Thymus (tissue), 14 donors: ENCODE measurements around the gene CASQ1. TPM values are rescaled to one million over a fixed set of nuclear protein-coding genes. Genes with fewer than 3 reads are reported as not detected.

Source experiments
- DNase-seq, 9 donors: peaks; one replicate each; pipeline ENCODE4 v3.0.0-alpha.2; 2013; ENCODE audit warnings: low spot score in 9 of 9, low read depth in 6 of 9, missing footprints in 1 of 9
- H3K27ac ChIP-seq, 2 donors: one replicate each; pipeline ENCODE4 v1.5.1; 2013; ENCODE audit warnings: control low read depth in 1 of 2, low read depth in 1 of 2, low read length in 1 of 2, mild to moderate bottlenecking in 1 of 2, moderate library complexity in 1 of 2
- H3K27me3 ChIP-seq, 2 donors: one replicate each; pipeline ENCODE4 v1.5.1; 2013; ENCODE audit warnings: low read length in 1 of 2; ENCODE audit not compliant: control insufficient read depth in 2 of 2, insufficient read depth in 1 of 2
- H3K36me3 ChIP-seq, 2 donors: one replicate each; pipeline ENCODE4 v1.5.1; 2013; ENCODE audit warnings: low read length in 1 of 2, mild to moderate bottlenecking in 1 of 2, moderate library complexity in 1 of 2; ENCODE audit not compliant: control insufficient read depth in 2 of 2, insufficient read depth in 2 of 2
- H3K4me1 ChIP-seq, 2 donors: one replicate each; pipeline ENCODE4 v1.5.1; 2013; ENCODE audit warnings: low read length in 2 of 2; ENCODE audit not compliant: control insufficient read depth in 2 of 2, insufficient read depth in 2 of 2
- H3K4me3 ChIP-seq, 2 donors: one replicate each; pipeline ENCODE4 v1.5.1; 2013; ENCODE audit warnings: low read length in 2 of 2, control low read depth in 1 of 2, mild to moderate bottlenecking in 1 of 2
- H3K9me3 ChIP-seq, 2 donors: one replicate each; pipeline ENCODE4 v1.5.1; 2013; ENCODE audit warnings: low read length in 1 of 2, mild to moderate bottlenecking in 1 of 2; ENCODE audit not compliant: control insufficient read depth in 2 of 2, insufficient read depth in 1 of 2
- WGBS: extraction: QIAGEN DNeasy Blood & Tissue Kit; methylation state at CpG from one replicate; pipeline ENCODE4 v1.1.7; 2013; 5-methylcytosine and 5-hydroxymethylcytosine counted together
- long read RNA-seq, 10 donors: transcript quantifications; one replicate each; lab custom pipeline, GENCODE V29; 2026
- polyA plus RNA-seq: library from polyadenylated mRNA; stranded (reverse); fragments of 200-250 nt; gene quantifications from one replicate; pipeline ENCODE4 v1.2.3, GENCODE V29; 2013
- total RNA-seq: library from RNA; stranded (reverse); fragments of 120-200 nt; gene quantifications from one replicate; pipeline ENCODE4 v1.2.4, GENCODE V29; 2013
- donor health status: healthy.

CASQ1 gene
- 0.42 TPM for total RNA-seq
- 0.66 TPM for polyA plus RNA-seq
- long read RNA-seq, donor 1 = 0 reads
- long read RNA-seq, donor 2, partial matches to known transcripts = 0 of 2 reads
- long read RNA-seq, donor 2, other reads (novel, unspliced or antisense) = 0 of 2 reads
- long read RNA-seq, donor 3, partial matches to known transcripts = 0 of 1 reads
- long read RNA-seq, donor 3, other reads (novel, unspliced or antisense) = 0 of 1 reads
- long read RNA-seq, donor 4 = 0 reads
- long read RNA-seq, donor 5 = 0 reads
- long read RNA-seq, donor 6, partial matches to known transcripts = 0 of 1 reads
- long read RNA-seq, donor 6, other reads (novel, unspliced or antisense) = 0 of 1 reads
- long read RNA-seq, donor 7, partial matches to known transcripts = 0 of 2 reads
- long read RNA-seq, donor 7, other reads (novel, unspliced or antisense) = 0 of 2 reads
- long read RNA-seq, donor 8 = 0 reads
- long read RNA-seq, donor 9 = 0 reads
- long read RNA-seq, donor 10 = 0 reads

DNA sequence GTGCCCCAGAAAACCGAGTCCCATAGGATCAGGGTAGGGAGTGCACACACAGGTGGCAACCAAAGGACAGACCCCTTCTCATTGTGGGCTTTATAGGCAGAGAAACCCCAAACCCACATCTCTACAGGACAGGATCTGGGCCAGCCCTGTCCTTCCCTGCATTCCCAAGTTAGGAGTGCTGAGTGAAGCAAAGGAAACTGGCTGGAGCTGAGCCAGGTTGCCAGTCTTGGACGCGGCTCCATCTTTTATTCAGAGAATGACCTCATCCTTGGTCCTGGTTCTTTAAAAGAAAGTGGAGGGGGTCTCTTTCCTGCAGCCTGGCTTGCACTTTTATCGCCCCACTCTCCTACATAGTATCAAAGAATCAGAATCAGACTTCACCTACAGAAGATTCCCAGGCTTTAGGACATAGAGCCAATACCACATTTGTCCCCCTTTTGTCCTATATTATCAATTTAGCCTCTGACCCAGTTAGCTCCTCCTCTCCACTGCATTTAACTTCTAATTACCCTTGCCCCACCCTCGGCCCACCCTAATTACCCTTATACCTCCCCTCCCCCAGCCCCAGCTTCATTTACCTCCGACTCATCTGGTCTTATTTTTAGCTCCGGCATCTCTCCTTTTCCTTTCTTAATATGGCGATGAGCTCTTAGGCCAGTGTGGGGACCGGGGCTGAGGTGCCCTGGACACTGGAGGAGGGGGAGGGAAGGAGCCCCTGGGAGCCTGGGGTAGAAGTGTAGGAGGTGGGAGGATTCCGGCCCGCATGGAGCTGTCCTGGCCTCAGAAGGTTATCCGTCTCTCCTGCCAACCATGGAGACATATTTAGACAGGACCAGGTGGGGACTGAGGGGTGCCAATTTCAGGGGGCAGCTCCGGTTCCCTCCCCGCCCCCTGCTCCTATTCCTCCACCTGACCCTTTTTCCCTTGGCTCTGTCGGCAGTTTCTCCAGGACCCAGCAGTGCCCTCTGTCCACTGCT is at the start of gene CASQ1:
Gene CASQ1, plus strand, starts transcription at position 927 of the 977 bp plus-strand sequence. CDS start 177 bp downstream, outside the sequence.
- H3K27ac ChIP-seq = no peak within 1 kb of the TSS
- DNase-seq = no peak
- no peaks in the 10 kb centered on the region for H3K27me3 ChIP-seq
- H3K36me3 ChIP-seq = no peaks in the 10 kb centered on the region
- WGBS = 93% methylated on average over 15 of the region's 15 CpGs
- no peaks in the 10 kb centered on the region for H3K9me3 ChIP-seq
- H3K4me1 ChIP-seq = peaks cover 0 to 3% of the 10 kb centered on the region in 2 donors
- no peak within 1 kb of the TSS for H3K4me3 ChIP-seq

- no peaks in the 10 kb centered on the region for H3K9me3 ChIP-seq
- 5% methylated on average over 1 of the region's 1 CpG for whole genome bisulfite sequencing
- H3K27me3 ChIP-seq = peaks cover 0 to 2% of the 10 kb centered on the region in 2 donors
- no peak overlapping the region for H3K27ac ChIP-seq
- no peaks in the 10 kb centered on the region for H3K4me1 ChIP-seq
- no peak for DNase-seq
- no peaks in the 10 kb centered on the region for H3K36me3 ChIP-seq
- no peak overlapping the region for H3K4me3 ChIP-seq
These were observed 46.7 kb upstream of the CASQ1 start for GRCh38 chr1:160143695-160144094.

DNA sequence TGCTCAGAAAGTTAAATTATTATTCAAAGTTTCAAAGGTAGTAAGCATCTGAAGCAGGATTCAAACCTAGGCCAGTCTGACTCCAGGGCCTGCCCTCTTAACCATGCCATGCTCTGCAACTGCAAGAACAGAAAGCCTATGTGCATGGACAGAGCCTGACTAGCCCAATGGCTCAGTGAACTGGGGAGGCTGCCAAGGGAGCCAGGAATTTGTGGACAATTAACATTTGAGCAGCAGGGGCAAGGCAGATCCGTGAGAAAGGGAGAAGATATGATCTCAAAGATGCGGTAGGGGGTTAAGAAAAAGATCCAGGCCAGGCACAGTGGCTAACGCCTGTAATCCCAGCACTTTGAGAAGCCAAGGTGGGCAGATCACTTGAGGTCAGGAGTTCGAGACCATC is 45.5 kb upstream of the CASQ1 start:
- Histone ChIP-seq H3K4me3 (no peak overlapping the region), H3K27me3 (peaks cover 0 to 2% of the 10 kb centered on the region in 2 donors), H3K36me3 (no peaks in the 10 kb centered on the region), H3K4me1 (no peaks in the 10 kb centered on the region), H3K27ac (no peak overlapping the region), H3K9me3 (no peaks in the 10 kb centered on the region)
- WGBS = 92% methylated on average over 4 of the region's 4 CpGs
- DNase-seq = no peak

- 97% methylated on average over 14 of the region's 14 CpGs for WGBS
- no peak overlapping the region for H3K27ac ChIP-seq
- H3K9me3 ChIP-seq = no peaks in the 10 kb centered on the region
- H3K36me3 ChIP-seq = no peaks in the 10 kb centered on the region
- no peak for DNase-seq
- no peak overlapping the region for H3K4me3 ChIP-seq
- H3K27me3 ChIP-seq = peaks cover 0 to 2% of the 10 kb centered on the region in 2 donors
- no peaks in the 10 kb centered on the region for H3K4me1 ChIP-seq
These were observed 44.3 kb upstream of the CASQ1 start for GRCh38 chr1:160146107-160146506.

DNA sequence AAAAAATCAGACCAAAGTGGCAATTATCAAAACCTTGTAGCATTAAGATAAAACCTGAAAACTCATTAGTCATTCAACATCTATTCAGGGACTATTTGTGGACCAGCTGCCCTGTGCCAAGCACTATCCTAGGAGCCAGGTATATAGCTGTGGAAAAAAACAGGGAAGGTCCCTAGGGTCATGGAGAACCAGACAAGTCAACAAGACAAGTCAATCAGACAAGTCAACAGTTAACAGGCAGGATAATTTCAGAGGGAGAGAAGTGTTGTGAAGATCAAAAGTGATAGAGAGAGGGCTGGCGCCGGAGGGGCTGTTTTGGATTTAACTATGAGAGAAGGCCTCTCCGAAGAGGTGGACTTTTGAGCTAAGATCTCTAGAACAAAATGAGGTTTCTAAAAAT is 42.3 kb upstream of the CASQ1 start:
- Histone ChIP-seq H3K4me1 (no peaks in the 10 kb centered on the region), H3K27me3 (no peaks in the 10 kb centered on the region), H3K36me3 (no peaks in the 10 kb centered on the region), H3K27ac (no peak overlapping the region), H3K4me3 (no peak overlapping the region), H3K9me3 (no peaks in the 10 kb centered on the region)
- DNase-seq = no peak
- WGBS = 97% methylated on average over 3 of the region's 3 CpGs

GRCh38 chr1:160149233-160149632 is 41.1 kb upstream of the CASQ1 start:
- Histone ChIP-seq H3K4me1 (no peaks in the 10 kb centered on the region), H3K27ac (no peak overlapping the region), H3K36me3 (no peaks in the 10 kb centered on the region), H3K9me3 (no peaks in the 10 kb centered on the region), H3K27me3 (no peaks in the 10 kb centered on the region), H3K4me3 (no peak overlapping the region)
- DNase-seq = no peak

DNA sequence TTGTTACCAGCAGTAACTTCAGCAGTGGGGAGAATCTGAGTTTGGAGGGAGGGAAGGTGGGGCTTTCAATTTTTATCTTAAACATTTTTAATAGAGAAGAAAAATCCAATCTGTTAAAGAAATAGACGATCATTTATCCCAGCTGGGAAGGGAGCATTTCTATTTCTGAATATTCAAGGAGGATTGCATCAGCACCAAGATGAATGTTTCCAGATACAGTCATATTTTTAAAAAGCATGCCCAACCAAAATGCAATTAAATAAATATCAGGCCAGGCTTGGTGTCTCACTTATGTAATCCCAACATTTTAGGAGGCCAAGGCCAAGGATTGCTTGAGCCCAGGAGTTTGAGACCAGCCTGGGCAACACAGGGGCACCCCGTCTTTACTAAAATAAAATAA is 40.7 kb upstream of the CASQ1 start:
- DNase-seq = no peak
- 96% methylated on average over 2 of the region's 2 CpGs for WGBS

GRCh38 chr1:160151303-160151702 is 39.1 kb upstream of the CASQ1 start, which contains the start of gene ATP1A4:
Gene ATP1A4 (plus strand): TSS chr1:160151603. CDS start chr1:160152041, 438 bp downstream.
- Histone ChIP-seq H3K9me3 (no peaks in the 10 kb centered on the region), H3K27me3 (no peaks in the 10 kb centered on the region), H3K4me3 (no peak within 1 kb of the TSS), H3K4me1 (no peaks in the 10 kb centered on the region), H3K27ac (no peak within 1 kb of the TSS), H3K36me3 (no peaks in the 10 kb centered on the region)
- no peak for DNase-seq
- WGBS = 97% methylated on average over 6 of the region's 6 CpGs

More for the DNA sequence above, 40.7 kb upstream of the CASQ1 start:
- H3K9me3 ChIP-seq = no peaks in the 10 kb centered on the region
- no peak overlapping the region for H3K4me3 ChIP-seq
- H3K36me3 ChIP-seq = no peaks in the 10 kb centered on the region
- no peaks in the 10 kb centered on the region for H3K4me1 ChIP-seq
- H3K27ac ChIP-seq = no peak overlapping the region
- no peaks in the 10 kb centered on the region for H3K27me3 ChIP-seq

DNA sequence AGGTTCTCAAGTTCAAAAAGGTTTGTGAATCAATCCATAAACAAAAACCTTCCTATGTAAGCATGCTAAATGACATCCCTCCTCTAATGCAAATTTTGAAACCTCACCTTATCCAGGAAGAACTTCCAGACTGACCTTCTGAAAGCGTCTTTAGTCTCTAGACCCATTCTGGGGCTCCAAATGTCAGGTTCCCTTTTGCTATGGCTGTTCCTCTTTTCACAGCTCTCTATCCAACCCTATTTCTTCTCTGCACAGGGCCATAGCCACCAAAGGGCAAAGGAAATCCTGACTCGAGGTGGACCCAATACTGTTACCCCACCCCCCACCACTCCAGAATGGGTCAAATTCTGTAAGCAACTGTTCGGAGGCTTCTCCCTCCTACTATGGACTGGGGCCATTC is 35.6 kb upstream of the CASQ1 start:
- Histone ChIP-seq H3K9me3 (no peaks in the 10 kb centered on the region), H3K27ac (no peak overlapping the region), H3K36me3 (no peaks in the 10 kb centered on the region), H3K4me1 (no peaks in the 10 kb centered on the region), H3K4me3 (no peak overlapping the region), H3K27me3 (no peaks in the 10 kb centered on the region)
- no peak for DNase-seq
- 87% methylated on average over 3 of the region's 3 CpGs for WGBS
